ENCODE results near the gene SOHLH1. TPM values are rescaled to one million over a fixed set of nuclear protein-coding genes. Genes with fewer than 3 reads are reported as not detected.

The SOHLH1 gene
- total RNA-seq, 1 experiment from 2014 or later: not detected

DNA sequence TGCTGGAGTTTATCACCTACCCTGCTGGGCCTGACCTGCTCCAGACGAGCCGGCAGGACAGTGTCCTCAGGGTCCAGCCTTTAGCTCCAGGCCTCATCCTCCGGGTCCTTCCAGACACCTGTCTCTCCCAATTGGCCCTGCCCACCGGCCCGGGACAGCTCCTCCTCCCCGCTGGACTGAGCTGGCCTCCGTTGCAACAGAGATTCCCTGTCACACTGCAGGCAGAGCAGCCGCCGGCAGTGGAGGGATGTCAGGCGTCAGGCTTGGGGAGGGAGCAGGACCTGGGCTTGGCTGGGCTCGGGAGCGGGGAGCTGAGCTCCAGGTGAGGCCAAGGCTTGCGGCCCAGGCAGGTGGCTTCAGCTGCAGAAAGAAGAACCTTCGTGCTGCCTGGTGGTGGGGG lies 4.4 kb upstream of the SOHLH1 start:
- no peak for DNase-seq (ENCODE audit: low read depth)

DNA sequence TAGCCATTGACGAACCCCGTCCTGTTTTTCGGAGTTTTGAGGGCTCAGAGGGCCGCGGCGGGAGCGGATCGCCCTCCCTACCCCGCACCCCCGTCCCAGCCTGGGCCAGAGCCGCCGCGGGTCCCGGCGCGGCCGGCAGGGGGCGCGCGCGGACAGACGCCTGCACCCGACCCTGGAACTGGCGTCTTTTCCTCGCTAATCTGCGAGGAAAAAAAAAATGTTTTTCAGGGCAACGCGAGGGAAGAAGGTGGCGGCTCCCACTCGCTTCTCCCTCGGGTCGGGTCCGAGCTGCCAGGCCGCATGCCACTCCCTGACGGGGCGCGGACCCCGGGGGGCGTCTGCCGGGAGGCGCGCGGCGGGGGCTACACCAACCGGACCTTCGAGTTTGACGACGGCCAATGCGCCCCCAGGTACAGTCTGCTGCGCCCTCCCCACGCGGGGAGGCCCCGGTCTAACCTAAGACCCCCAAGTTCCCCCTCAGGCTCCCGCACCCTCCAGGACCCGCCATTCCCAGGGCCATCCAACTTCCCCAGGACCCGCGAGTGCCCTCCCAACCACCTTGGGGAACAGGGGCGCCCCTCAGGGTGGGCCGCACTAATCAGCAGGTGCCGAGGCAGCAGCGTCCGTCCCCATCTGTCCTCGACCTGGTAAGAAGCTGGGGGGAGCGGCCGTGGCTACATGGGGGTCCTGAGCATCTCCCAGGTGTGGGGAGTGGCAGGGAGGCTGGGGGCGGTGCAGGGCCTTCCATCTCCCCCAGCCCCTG lies 2.9 kb upstream of the SOHLH1 start, which contains the start of gene KCNT1:
Gene KCNT1, plus strand, starts transcription at position 227 of the 763 bp plus-strand sequence. Its CDS starts 74 bp downstream, at position 301.
- peak; percentile 70 for DNase-seq (ENCODE audit: low read depth)

DNA sequence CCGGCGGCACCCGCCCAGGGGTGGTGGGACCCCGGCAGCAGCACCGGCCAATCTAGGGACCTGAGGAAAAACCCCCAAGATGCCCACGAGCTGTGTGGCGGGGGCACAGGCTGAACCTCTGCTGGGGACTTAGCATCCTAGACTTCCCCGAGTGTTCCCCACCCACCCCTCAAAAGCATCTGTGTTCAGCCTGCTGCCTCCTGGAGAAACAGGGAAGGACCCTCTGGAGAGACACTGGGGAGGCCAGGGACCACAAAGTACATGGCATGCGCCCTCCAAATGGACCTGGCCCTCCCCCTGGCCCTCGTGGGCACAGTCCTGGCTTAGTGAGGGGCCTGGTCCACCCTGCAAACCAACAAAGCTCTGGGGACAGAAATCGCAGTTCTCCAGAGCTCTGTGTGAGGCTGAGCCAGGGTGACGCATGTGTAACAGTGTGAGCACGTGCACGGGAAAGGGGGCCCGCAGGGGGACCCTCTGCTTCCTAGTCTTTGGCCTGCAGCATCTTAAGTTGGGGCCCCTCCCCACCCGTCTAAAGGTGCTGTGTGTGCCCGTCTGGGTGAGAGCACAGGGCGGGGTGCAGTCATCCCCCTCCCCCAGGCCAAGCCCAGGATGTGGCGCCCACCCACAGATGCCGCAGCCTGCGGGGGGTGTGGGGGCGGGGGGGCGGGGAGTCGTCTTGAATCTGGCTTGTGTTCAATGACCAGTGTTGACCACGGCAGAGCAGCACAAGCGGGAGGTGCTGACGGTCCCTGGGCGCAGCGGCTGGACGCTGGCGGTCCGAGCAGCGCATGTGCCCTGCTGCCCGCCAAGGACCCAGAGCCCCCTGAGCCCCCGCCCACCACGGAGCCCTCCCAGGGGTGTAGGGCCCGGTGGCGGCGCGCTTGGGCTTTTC lies 2.0 kb upstream of the SOHLH1 start:
- peak; percentile 33 for DNase-seq (ENCODE audit: low read depth)

DNA sequence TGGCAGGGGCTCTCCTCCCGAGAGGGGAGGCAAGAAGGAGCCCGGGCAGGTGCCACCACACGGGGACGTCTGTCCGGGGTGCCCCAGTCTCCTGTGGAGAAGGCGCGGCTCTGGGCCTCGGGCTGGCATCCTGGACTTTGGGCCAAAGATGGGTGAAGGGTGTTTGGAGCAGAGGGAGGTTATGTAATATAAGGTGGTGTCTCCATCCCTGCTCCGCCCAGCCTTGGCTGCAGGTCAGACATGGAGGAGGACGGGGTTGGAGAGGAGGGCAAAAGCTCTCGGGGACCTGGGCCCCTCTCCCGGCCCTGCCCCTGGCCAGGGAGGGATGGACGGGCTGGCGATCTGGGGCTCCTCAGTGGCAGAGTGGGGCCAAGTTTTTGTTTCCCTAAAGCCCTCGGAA lies 1.2 kb upstream of the SOHLH1 start:
- DNase-seq (ENCODE audit: low read depth): no peak

DNA sequence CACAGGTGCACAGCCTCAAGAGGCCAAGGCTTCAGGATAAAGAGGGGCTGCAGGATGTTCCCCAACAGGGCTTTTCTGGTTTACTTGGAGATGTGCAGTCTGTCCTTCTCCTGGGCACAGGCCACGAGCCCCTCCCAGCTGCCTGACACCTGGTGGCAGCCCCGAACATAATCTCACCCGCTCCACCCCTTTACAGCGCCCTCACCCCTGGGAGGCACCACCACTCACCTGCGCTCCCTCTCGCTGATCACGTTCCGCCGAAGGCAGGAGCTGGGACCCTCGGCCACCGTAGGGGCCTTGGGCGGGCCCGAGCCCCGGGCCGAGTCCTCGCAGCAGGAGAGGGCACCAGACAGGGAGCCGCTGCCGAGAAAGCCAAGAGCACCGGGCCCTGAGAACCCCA lies 514 bp downstream of the SOHLH1 start:
- DNase-seq (ENCODE audit: low read depth): no peak

DNA sequence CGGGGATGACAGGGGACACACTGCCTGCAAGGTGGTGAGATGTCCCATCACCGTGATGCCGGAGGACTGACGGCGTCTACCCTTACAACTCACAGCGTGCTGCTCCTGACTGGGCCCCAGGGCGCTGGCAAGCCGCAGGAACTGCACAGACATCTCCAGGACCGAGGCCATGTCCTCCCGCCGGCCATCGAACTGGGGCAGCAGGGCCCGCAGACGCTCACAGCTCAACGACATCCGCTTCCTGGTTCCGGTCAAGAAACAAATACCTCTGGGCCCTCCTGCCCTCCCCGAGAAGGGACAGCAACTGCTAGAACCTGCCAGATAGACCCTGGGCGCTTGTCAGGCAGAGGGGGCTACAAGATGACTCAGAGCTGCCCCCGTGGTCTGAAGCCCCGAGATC lies 1.0 kb downstream of the SOHLH1 start:
- DNase-seq (ENCODE audit: low read depth): no peak

DNA sequence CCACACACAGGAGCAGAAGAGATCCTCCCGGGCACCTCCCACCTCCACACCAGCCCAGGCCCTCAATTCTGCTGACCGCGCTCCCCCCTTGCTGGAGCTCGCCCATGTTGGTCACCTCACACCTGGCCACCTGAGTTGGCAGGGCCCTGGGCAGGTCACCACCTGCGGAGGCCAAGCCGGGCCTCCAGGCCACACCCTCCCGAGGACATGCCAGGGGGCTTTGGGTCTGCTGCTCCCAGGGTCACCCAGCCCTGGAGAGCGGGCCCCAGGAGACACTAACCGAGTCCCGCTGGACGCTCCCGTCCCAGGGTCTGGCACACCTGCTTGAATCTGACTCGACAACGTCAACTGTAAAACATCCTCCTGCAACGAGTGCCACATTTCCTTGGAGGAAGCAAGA lies 2.1 kb downstream of the SOHLH1 start:
- DNase-seq (ENCODE audit: low read depth): no peak

DNA sequence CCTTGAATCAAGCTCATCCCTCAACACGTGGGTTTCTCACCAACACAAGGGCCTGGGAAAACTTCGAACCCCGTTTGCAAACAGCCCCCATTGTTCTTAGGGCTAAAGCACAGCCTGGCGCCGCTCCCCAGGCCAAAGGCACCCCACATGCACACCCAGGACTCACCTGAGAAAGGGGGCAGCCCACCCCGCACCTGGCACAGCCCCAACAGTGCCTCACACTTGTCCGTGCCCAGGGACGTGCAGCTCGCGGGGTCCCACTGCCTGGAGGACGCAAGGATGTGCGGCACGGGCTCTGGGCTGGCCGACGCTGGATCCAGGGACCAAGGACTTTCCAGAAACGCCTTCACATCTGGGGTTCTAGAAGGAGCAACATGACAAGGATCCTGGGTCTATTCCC lies 2.8 kb downstream of the SOHLH1 start:
- DNase-seq (ENCODE audit: low read depth): no peak

DNA sequence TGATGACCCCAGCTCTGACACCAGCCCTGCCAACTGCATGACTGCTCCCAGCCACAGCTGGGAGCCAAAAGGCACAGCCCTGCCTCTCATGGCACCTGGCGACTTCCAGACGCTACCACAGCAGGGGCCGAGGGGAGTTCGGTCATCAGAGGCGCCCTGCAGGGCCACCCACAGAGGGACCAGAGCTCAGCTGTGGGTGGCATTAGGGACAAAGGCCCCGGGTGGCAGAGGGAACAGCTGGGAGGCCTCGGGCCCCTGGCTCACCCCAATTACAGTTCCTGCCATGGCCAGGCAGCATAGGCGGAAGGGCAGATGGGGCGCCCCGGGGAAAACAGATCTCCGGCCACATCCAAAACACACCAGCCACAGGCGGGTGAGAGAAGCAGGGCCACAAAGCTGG lies 3.6 kb downstream of the SOHLH1 start:
- no peak for DNase-seq (ENCODE audit: low read depth)

DNA sequence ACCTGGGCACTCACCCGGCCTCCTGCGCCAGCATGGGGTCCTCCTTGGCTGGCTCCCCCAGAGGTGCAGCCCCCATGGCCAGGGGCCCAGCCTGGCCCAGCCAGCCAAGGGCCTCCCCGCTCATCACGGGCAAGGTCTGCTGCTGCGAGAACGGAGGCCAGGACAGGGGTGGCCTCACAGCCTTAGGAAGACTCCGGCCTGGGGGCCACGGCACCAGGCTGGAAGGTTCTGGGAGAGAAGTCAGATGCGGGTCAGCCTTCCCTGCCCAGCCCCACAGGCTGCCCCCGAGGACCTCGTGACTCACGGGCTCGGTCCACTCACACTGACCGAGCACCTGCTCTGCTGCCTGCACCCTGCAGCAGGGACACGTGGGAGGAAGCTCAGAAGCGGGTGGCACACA lies 4.2 kb downstream of the SOHLH1 start:
- DNase-seq (ENCODE audit: low read depth): no peak

DNA sequence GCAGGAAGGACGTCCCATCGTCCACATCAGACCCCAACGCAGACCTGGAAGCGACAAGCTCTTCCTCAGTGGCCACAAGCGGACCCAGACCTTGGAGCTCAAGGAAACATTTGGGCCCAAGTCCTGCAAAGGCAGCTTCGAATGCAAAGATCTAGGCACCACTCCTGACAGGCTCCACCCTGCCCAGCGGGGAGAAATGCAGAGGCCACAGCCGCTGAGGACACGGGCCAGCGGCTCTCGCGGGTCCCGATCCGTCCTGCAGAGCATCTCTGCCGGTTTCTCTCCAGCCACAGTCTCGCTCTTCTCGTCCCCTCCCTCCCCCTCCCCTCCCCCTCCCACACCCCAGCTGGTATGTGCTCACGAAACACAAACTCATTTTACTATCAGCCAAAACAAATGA lies 4.9 kb downstream of the SOHLH1 start:
- no peak for DNase-seq (ENCODE audit: low read depth)

DNA sequence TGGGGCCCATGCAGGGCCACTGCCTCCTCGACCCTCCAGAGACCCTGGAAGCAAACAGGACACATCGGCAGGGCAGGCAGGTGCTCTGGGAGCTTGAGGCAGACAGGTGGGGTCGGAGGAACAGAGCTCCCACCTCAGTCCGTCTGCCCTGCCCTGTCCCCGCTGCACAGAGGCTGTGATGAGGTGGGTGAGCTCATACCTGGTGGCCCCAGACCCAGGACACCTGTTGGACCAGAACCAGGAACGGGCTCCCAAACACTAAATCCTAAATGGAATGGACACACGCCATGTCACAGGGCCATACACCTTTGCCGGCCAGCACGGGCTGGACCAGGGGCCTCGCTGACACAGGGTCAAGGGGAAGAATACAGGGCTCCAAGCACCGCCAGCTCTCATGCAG lies 5.5 kb downstream of the SOHLH1 start:
- DNase-seq (ENCODE audit: low read depth): no peak

DNA sequence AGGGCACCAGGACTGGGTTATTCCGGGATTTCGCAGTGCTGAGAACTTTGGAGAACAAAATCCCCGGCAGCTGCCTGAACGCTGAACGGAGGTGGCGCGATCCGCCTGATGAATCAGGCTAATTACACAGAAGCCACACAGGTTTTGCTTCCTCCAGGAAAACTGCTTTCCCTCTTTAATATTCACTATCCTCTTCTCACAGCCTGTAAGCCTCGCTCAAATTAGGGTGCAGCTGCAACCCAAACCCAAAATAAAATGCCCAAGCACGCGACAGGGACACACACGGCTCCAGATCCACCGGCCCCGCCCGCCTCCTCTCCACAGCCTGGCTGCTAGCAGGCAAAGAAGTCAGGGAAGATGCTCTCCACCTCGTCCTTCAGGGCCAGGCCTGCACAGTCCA lies 6.0 kb downstream of the SOHLH1 start:
- DNase-seq (ENCODE audit: low read depth): peak; percentile 35

DNA sequence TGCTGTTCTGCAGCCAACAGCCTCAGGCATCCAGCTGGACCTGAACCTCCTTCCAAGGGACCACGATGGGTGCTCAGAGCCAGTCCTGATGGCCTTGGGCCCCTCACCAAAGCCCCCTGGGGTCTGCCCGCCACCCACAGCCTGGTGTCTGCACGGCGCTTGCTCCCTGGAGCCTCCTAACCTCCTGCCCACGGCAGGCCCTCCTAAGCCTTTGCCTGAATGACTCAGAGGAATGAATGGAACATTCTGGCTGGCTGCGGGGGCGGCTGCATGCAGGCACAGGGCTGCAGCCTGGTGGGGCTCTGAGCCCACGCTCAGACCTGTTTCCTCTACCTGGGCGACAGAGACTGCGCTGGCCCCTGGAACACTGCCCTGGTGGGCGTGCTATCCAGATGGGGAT lies 6.9 kb downstream of the SOHLH1 start:
- peak; percentile 69 for DNase-seq (ENCODE audit: low read depth)

DNA sequence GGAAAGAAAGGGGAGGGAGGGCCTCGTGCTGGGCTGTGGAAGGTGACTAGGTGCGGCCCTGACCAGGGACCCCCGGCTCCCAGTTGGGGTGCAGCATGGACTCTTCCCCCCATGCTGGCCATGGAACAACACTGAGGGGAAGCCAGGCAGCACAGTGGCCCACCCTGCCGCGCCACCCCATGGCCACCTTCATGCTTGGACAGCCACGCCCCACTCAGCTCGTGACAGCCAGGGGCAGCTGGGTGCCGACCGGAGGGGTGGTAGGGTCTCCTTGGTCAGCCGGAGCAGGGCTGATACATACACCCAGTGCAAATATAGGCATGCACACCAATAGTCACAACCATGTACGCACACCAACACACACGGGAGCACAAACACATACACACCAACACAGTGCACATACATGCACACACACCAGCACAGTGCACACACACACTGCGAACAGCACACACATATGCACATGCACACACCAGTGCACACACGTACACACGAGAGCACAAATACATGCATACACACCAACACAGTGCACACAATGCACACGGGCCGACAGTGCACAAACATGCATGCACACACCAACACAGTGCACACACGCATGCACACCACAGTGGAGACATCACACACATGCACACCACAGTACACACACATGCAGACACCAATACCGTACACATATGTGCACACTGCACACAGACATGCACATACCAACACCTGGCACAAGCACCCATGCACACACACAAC lies 8.3 kb downstream of the SOHLH1 start:
- DNase-seq (ENCODE audit: low read depth): no peak

DNA sequence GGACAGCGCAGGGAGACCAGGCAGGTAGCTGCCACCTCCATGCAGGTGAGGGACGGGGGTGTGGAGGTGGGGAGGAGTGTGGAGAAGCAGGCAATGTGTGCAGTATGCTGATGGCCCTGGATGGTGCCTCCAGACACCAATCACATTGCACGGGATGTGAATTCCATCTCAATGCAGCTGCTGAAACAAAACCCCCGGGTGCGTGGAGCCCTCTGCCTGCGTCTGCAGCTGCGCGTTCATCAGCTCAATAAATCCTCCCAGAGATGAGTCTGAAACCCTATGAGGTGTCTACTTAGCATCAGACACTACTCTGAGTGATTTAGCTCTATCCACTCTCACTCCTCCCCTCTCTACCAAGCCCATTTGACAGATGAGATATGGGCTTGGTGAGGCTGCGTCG lies 10.3 kb downstream of the SOHLH1 start:
- DNase-seq (ENCODE audit: low read depth): no peak

DNA sequence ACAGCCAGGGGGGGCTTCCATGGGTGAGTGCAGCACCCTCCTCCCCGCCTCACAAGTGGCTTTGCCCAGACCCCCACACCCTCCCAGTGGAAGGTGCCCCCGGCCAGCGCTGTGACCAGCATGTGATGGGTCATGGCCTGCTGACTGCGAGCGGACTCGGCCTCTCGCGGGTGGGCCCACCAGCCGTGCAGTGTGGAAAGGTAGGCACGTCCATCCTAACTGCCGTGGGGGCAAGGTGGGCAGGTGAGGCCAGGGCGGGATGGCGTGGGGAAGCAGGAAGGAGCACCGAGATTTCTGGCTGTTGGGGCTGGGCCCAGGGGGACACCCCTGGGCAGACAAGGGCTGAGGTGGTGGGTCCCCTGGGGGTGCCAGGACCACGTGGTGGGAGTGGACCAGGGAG lies 12.1 kb downstream of the SOHLH1 start:
- DNase-seq (ENCODE audit: low read depth): no peak

DNA sequence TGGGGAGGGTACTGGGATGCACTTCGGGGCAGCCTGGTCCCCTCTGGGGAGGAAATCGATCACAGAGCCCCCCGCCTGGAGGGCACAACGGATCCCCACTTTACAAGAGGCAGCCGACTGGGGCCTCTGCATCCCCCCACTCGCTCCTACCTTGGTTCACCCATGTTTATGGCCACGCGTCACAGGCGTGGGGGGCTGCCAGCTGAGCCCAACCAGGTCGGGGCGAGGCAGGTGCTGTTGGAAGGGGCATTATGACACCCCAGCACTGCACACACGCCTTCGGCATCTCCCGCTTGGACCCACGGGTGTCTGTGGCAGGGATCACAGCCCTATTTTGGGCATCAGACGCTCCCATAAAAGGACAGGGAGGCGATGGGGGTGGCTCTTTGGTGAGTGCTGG lies 14.6 kb downstream of the SOHLH1 start:
- DNase-seq (ENCODE audit: low read depth): no peak

DNA sequence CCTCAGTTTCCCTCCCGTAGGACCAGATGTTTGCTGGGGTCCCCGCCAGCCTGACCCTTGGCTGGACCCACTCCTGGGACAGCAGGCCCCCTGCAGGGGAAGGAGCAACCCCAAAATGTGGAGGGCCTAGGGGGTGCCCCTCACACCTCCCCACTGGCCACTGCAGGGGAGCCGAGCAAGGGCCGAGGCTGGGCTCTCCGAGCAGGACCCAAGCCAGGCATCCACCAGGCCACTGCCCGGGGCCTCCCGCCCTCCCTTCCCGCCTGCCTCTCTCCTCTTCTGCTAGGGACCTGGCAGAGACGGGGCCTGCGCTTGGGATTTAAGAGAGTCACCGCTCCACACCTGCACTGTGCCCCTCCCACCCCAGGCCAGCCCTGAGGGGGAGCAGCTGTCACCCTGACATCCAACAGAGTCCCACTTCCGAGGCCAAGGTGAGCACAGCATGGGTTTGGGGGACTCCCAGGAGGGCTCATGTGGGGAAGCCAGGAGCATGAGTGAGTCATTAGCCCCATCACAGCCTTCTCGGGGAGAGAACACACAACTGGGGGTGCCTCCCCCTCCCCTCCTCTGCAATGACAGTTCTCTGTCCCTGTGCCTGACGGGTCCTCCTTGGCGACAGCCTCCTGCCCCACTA lies 15.8 kb downstream of the SOHLH1 start:
- no peak for DNase-seq (ENCODE audit: low read depth)

DNA sequence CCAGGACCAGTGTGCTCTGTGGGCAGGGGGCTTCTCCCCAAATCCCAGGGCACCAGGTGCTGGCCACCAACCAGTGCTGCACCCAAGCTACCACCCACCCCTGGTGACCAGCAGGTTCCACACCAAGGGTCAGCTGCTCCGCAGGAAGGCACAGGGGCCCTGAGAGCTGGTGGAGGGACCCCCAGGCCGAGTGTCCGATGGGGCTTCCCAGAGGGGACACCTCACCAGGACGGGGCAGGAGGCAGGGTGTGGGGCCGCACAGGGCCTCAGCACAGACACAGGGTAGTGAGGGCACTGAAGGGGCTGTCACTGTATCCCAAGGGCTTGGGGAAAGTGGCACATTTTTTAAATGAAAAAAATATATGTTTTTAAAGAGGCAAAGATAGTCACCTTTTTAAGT lies 18.1 kb downstream of the SOHLH1 start:
- no peak for DNase-seq (ENCODE audit: low read depth)

DNA sequence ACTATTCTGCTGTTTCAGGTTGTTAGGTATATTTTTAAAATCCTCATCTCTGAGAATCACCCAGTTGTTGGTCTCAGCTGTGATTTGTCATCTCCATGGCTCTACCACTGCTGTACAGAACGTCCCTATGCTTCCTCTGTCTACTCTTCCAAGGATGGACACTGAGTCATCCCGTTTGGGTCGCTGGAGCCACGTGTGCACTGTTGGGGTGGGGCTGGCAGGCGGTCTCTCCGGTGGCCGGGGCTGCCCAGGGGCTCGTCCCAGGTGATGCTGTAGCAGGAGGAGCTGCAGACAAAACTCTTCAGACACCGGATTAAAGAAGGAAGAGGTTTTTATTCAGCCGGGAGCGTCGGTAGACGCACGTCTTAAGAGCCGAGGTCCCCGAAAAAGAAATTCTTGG lies 19.2 kb downstream of the SOHLH1 start:
- DNase-seq (ENCODE audit: low read depth): no peak
